ENCODE results near the gene MYRIP.
"Not testable (repeated sequence)": the region's sequence is repeated elsewhere in the genome, so short reads cannot be mapped to it uniquely, and the experiment has no call there.

Gene MYRIP

GRCh38 chr3:39763390-39763789, 46.0 kb upstream of the MYRIP start:
- H3K27ac ChIP-seq (ENCODE audit: low read depth, low read length), result no peak overlapping the region
- H3K4me3 ChIP-seq (ENCODE audit: low read length), result no peak overlapping the region
- H3K36me3 ChIP-seq (ENCODE audit: control insufficient read depth, low read length), result no peaks in the 10 kb centered on the region
- H3K4me2 ChIP-seq (ENCODE audit: low read length), result no peak overlapping the region
- H3K9me3 ChIP-seq (ENCODE audit: control insufficient read depth, insufficient read depth, low read length), result no peaks in the 10 kb centered on the region
- no peaks in the 10 kb centered on the region for H3K9me2 ChIP-seq (replicated peaks; ENCODE audit: control insufficient read depth, low read length)
- H3K4me1 ChIP-seq (ENCODE audit: control insufficient read depth, low read length), result no peaks in the 10 kb centered on the region
- H3K27me3 ChIP-seq (ENCODE audit: control insufficient read depth, low read length), result no peaks in the 10 kb centered on the region
- no peaks in the 10 kb centered on the region for H3F3A ChIP-seq (ENCODE audit: control insufficient read depth, insufficient read depth)
- H4K20me1 ChIP-seq (ENCODE audit: control insufficient read depth, insufficient read depth, low read depth, low read length), result no peaks in the 10 kb centered on the region
- H3K79me2 ChIP-seq (ENCODE audit: control insufficient read depth, low read length), result no peaks in the 10 kb centered on the region
- TF ChIP-seq EZH2phosphoT487 (IDR thresholded peaks at IDR 0.05; ENCODE audit: borderline replicate concordance, low read length), result no peak
- no peak for TF ChIP-seq CTCF (IDR thresholded peaks at IDR 0.05; ENCODE audit: low read depth, low read length, poor library complexity, severe bottlenecking)

- H3K9me3 ChIP-seq (ENCODE audit: control insufficient read depth, insufficient read depth, low read length), result no peaks in the 10 kb centered on the region
- TF ChIP-seq EZH2phosphoT487 (IDR thresholded peaks at IDR 0.05; ENCODE audit: borderline replicate concordance, low read length) (no peak), CTCF (IDR thresholded peaks at IDR 0.05; ENCODE audit: low read depth, low read length, poor library complexity, severe bottlenecking) (no peak)
- no peaks in the 10 kb centered on the region for H3K79me2 ChIP-seq (ENCODE audit: control insufficient read depth, low read length)
- H3K4me1 ChIP-seq (ENCODE audit: control insufficient read depth, low read length), result no peaks in the 10 kb centered on the region
- no peak overlapping the region for H3K4me3 ChIP-seq (ENCODE audit: low read length)
- no peak overlapping the region for H3K4me2 ChIP-seq (ENCODE audit: low read length)
- H3K27me3 ChIP-seq (ENCODE audit: control insufficient read depth, low read length), result no peaks in the 10 kb centered on the region
- H3F3A ChIP-seq (ENCODE audit: control insufficient read depth, insufficient read depth), result no peaks in the 10 kb centered on the region
- no peaks in the 10 kb centered on the region for H3K36me3 ChIP-seq (ENCODE audit: control insufficient read depth, low read length)
- H3K9me2 ChIP-seq (replicated peaks; ENCODE audit: control insufficient read depth, low read length), result no peaks in the 10 kb centered on the region
- H4K20me1 ChIP-seq (ENCODE audit: control insufficient read depth, insufficient read depth, low read depth, low read length), result no peaks in the 10 kb centered on the region
- H3K27ac ChIP-seq (ENCODE audit: low read depth, low read length), result no peak overlapping the region
Measured at GRCh38 chr3:39765575-39765974, 43.8 kb upstream of the MYRIP start.

GRCh38 chr3:39766433-39766832, 43.0 kb upstream of the MYRIP start:
- Histone ChIP-seq H3K27me3 (ENCODE audit: control insufficient read depth, low read length) (no peaks in the 10 kb centered on the region), H3K4me2 (ENCODE audit: low read length) (no peak overlapping the region), H3K4me3 (ENCODE audit: low read length) (no peak overlapping the region), H3K9me3 (ENCODE audit: control insufficient read depth, insufficient read depth, low read length) (no peaks in the 10 kb centered on the region), H3K36me3 (ENCODE audit: control insufficient read depth, low read length) (no peaks in the 10 kb centered on the region), H3K9me2 (replicated peaks; ENCODE audit: control insufficient read depth, low read length) (no peaks in the 10 kb centered on the region), H3K27ac (ENCODE audit: low read depth, low read length) (no peak overlapping the region), H3K79me2 (ENCODE audit: control insufficient read depth, low read length) (no peaks in the 10 kb centered on the region), H3K4me1 (ENCODE audit: control insufficient read depth, low read length) (no peaks in the 10 kb centered on the region), H4K20me1 (ENCODE audit: control insufficient read depth, insufficient read depth, low read depth, low read length) (no peaks in the 10 kb centered on the region), H3F3A (ENCODE audit: control insufficient read depth, insufficient read depth) (no peaks in the 10 kb centered on the region)
- TF ChIP-seq EZH2phosphoT487 (IDR thresholded peaks at IDR 0.05; ENCODE audit: borderline replicate concordance, low read length) (no peak), CTCF (IDR thresholded peaks at IDR 0.05; ENCODE audit: low read depth, low read length, poor library complexity, severe bottlenecking) (no peak)

- not testable (repeated sequence) for H3K9me3 ChIP-seq (ENCODE audit: control insufficient read depth, insufficient read depth, low read length); H3K4me3 ChIP-seq (ENCODE audit: low read length); H3K79me2 ChIP-seq (ENCODE audit: control insufficient read depth, low read length); H3K4me2 ChIP-seq (ENCODE audit: low read length); H3K9me2 ChIP-seq (replicated peaks; ENCODE audit: control insufficient read depth, low read length); H3K27ac ChIP-seq (ENCODE audit: low read depth, low read length); H4K20me1 ChIP-seq (ENCODE audit: control insufficient read depth, insufficient read depth, low read depth, low read length); H3K36me3 ChIP-seq (ENCODE audit: control insufficient read depth, low read length); H3K4me1 ChIP-seq (ENCODE audit: control insufficient read depth, low read length); H3K27me3 ChIP-seq (ENCODE audit: control insufficient read depth, low read length); H3F3A ChIP-seq (ENCODE audit: control insufficient read depth, insufficient read depth)
Measured at GRCh38 chr3:39766909-39767308, 42.5 kb upstream of the MYRIP start.

- not testable (repeated sequence) for H3K4me2 ChIP-seq (ENCODE audit: low read length); H3K9me2 ChIP-seq (replicated peaks; ENCODE audit: control insufficient read depth, low read length); H3K27me3 ChIP-seq (ENCODE audit: control insufficient read depth, low read length); H3K79me2 ChIP-seq (ENCODE audit: control insufficient read depth, low read length); H3K9me3 ChIP-seq (ENCODE audit: control insufficient read depth, insufficient read depth, low read length); H3K27ac ChIP-seq (ENCODE audit: low read depth, low read length); H3K36me3 ChIP-seq (ENCODE audit: control insufficient read depth, low read length); H4K20me1 ChIP-seq (ENCODE audit: control insufficient read depth, insufficient read depth, low read depth, low read length); H3K4me1 ChIP-seq (ENCODE audit: control insufficient read depth, low read length); H3K4me3 ChIP-seq (ENCODE audit: low read length); H3F3A ChIP-seq (ENCODE audit: control insufficient read depth, insufficient read depth)
Measured at GRCh38 chr3:39778168-39778567, 31.2 kb upstream of the MYRIP start.

Data from DOHH2 (cell line).